H1 (cell line): ENCODE results near the gene ITGB2. TPM values are rescaled to one million over a fixed set of nuclear protein-coding genes. Genes with fewer than 3 reads are reported as not detected.

Source experiments
- ASH2L ChIP-seq: fragments of 200-600, 300-600 bp; sonication (generic); IDR thresholded peaks from one replicate; pipeline ENCODE4 v1.7.1; 2017; ENCODE audit warnings: low read length
- ATF3 ChIP-seq: IDR thresholded peaks from 2 replicates; pipeline ENCODE4 v1.6.1; 2011; ENCODE audit warnings: low read depth, mild to moderate bottlenecking, low read length; ENCODE audit not compliant: insufficient read depth
- BRCA1 ChIP-seq: IDR thresholded peaks from 2 replicates; pipeline ENCODE4 v1.6.1; 2012; ENCODE audit warnings: low read depth, low read length, improper control_type of control experiment
- CHD7 ChIP-seq: fragments of 300-600 bp; sonication (generic); IDR thresholded peaks from 2 replicates; pipeline ENCODE4 v1.7.1; 2012; ENCODE audit warnings: low read length, moderate library complexity, mild to moderate bottlenecking, inconsistent platforms; ENCODE audit not compliant: insufficient replicate concordance
- FOSL1 ChIP-seq: IDR thresholded peaks from 2 replicates; pipeline ENCODE4 v1.6.1; 2011; ENCODE audit warnings: mild to moderate bottlenecking, low read depth, low read length, moderate library complexity; ENCODE audit not compliant: insufficient read depth
- JUN ChIP-seq: IDR thresholded peaks from 2 replicates; pipeline ENCODE4 v1.6.1; 2011; ENCODE audit warnings: low read depth, mild to moderate bottlenecking, improper control_type of control experiment, low read length
- KDM1A ChIP-seq: fragments of 200-600, 300-600 bp; sonication (generic); IDR thresholded peaks from 2 replicates; pipeline ENCODE4 v1.7.1; 2016; ENCODE audit warnings: mild to moderate bottlenecking, low read length, borderline replicate concordance
- KDM4A ChIP-seq: IDR thresholded peaks from one replicate; pipeline ENCODE4 v1.7.1; 2012; ENCODE audit warnings: low read depth, mild to moderate bottlenecking, moderate library complexity, low read length, inconsistent platforms; ENCODE audit not compliant: severe bottlenecking
- RFX5 ChIP-seq: IDR thresholded peaks from 2 replicates; pipeline ENCODE4 v1.6.1; 2011; ENCODE audit warnings: low read depth, low read length, improper control_type of control experiment, borderline replicate concordance
- SP1 ChIP-seq: IDR thresholded peaks from 2 replicates; pipeline ENCODE4 v1.6.1; 2011; ENCODE audit warnings: low read depth, low read length
- SP4 ChIP-seq: IDR thresholded peaks from 2 replicates; pipeline ENCODE4 v1.6.1; 2012; ENCODE audit warnings: low read length, inconsistent platforms
- YY1 ChIP-seq: IDR thresholded peaks from 2 replicates; pipeline ENCODE4 v1.6.1; 2011; ENCODE audit warnings: low read depth, mild to moderate bottlenecking, low read length
- ZNF274 ChIP-seq: IDR thresholded peaks from 2 replicates; pipeline ENCODE4 v1.7.0; 2012; ENCODE audit warnings: low read length, borderline replicate concordance; ENCODE audit errors: extremely low read depth
- polyA plus RNA-seq, 7 experiments: library from polyadenylated mRNA; depleted of rRNA in 3 of 7; stranded (reverse) in 5 of 7; unstranded in 2 of 7; fragments of >200 nt in 5 of 7; fragments of 200-250 nt in 2 of 7; gene quantifications; 1 replicate in 5 of 7; 2 replicates in 1 of 7; 4 replicates in 1 of 7; pipeline versions ENCODE4 v1.2.1 to v1.2.3, GENCODE V29; 2011 to 2013; ENCODE audit warnings: missing spikeins in 2 of 7, mixed read lengths in 2 of 7
- total RNA-seq: library from RNA; stranded (reverse); fragmentation: NEBNext Ultra II Directional; extraction: Animal tissue kit (Norgen Biotek cat#: 25700); gene quantifications from 2 replicates; pipeline ENCODE4 v1.2.1, GENCODE V29; 2021

Gene ITGB2
- total and polyA plus RNA-seq, 2 of the 8 experiments (the other 6 are each of a cell fraction or from before 2014, with no cell fraction given) = 0.24 to 0.63 TPM

GRCh38 chr21:44916965-44917364, 3.7 kb downstream of the ITGB2 start (continued):
- TF ChIP-seq CHD7 (no peak), ASH2L (no peak), RFX5 (no peak), SP4 (no peak), BRCA1 (no peak), YY1 (no peak), KDM4A (no peak), ZNF274 (no peak), FOSL1 (no peak), KDM1A (no peak), JUN (no peak), SP1 (no peak), ATF3 (no peak)
